Measurements from ENCODE around the gene CRACR2A. TPM values are rescaled to one million over a fixed set of nuclear protein-coding genes. Genes with fewer than 3 reads are reported as not detected.

CRACR2A gene
- total and polyA plus RNA-seq, 2 of the 8 experiments (the other 6 are each of a cell fraction or from before 2014, with no cell fraction given), result 0.85 to 3.2 TPM

GRCh38 chr12:3673981-3674708 is 78.8 kb downstream of the CRACR2A start (continued):
- TF ChIP-seq CHD7 (IDR thresholded peaks at IDR 0.05; ENCODE audit: insufficient replicate concordance, low read length) (no peak), NRF1 (IDR thresholded peaks at IDR 0.05; ENCODE audit: low read depth, low read length) (no peak), CTCF (IDR thresholded peaks at IDR 0.05; ENCODE audit: control extremely low read depth in 1 of 3, insufficient read depth in 1 of 3, low read depth in 1 of 3, low read length in 3 of 3) (no peak), SP2 (IDR thresholded peaks at IDR 0.05; ENCODE audit: low read length) (no peak), BCL11A (IDR thresholded peaks at IDR 0.05; ENCODE audit: low read depth in 2 of 2, low read length in 2 of 2) (no peak), SIX5 (IDR thresholded peaks at IDR 0.05; ENCODE audit: low read depth, low read length) (no peak), RBBP5 (IDR thresholded peaks at IDR 0.05; ENCODE audit: borderline replicate concordance, low read depth, low read length) (no peak), CBX8 (IDR thresholded peaks at IDR 0.05; ENCODE audit: borderline replicate concordance, low read depth, low read length) (no peak)
